ENCODE measurements around the gene HIVEP3.

HIVEP3 gene

GRCh38 chr1:41838266-41838665 is 80.5 kb downstream of the HIVEP3 start:
- DNase-seq (ENCODE audit: low read depth): no peak
- no peak for TF ChIP-seq CTCF (conservative IDR thresholded peaks at IDR 0.05; ENCODE audit: low read depth, low read length)
- no peak overlapping the region for H3K4me3 ChIP-seq (ENCODE audit: low read length)

GRCh38 chr1:41837691-41838090 is 81.0 kb downstream of the HIVEP3 start:
- DNase-seq (ENCODE audit: low read depth): no peak
- TF ChIP-seq CTCF (conservative IDR thresholded peaks at IDR 0.05; ENCODE audit: low read depth, low read length): no peak
- H3K4me3 ChIP-seq (ENCODE audit: low read length): no peak overlapping the region

GRCh38 chr1:41835485-41835884 is 83.2 kb downstream of the HIVEP3 start:
- no peak for DNase-seq (ENCODE audit: low read depth)
- TF ChIP-seq CTCF (conservative IDR thresholded peaks at IDR 0.05; ENCODE audit: low read depth, low read length): no peak
- no peak overlapping the region for H3K4me3 ChIP-seq (ENCODE audit: low read length)

- no peak for TF ChIP-seq CTCF (conservative IDR thresholded peaks at IDR 0.05; ENCODE audit: low read depth, low read length)
- DNase-seq (ENCODE audit: low read depth): no peak
- no peak overlapping the region for H3K4me3 ChIP-seq (ENCODE audit: low read length)
These were observed 85.2 kb downstream of the HIVEP3 start for GRCh38 chr1:41833519-41834000.

GRCh38 chr1:41830726-41831125 is 88.0 kb downstream of the HIVEP3 start:
- H3K4me3 ChIP-seq (ENCODE audit: low read length): no peak overlapping the region
- DNase-seq (ENCODE audit: low read depth): no peak
- no peak for TF ChIP-seq CTCF (conservative IDR thresholded peaks at IDR 0.05; ENCODE audit: low read depth, low read length)

GRCh38 chr1:41827991-41828570 is 90.6 kb downstream of the HIVEP3 start:
- no peak for DNase-seq (ENCODE audit: low read depth)

More at GRCh38 chr1:41827991-41828570, 90.6 kb downstream of the HIVEP3 start:
- TF ChIP-seq CTCF (conservative IDR thresholded peaks at IDR 0.05; ENCODE audit: low read depth, low read length): no peak
- H3K4me3 ChIP-seq (ENCODE audit: low read length): no peak overlapping the region

All from retinal pigment epithelial cell (primary cell).